Urinary bladder (tissue), 4 donors: ENCODE results near the gene MPC1L. TPM values are rescaled to one million over a fixed set of nuclear protein-coding genes. Genes with fewer than 3 reads are reported as not detected.

Experiments
- DNase-seq: peaks from one replicate; pipeline ENCODE4 v3.0.0-alpha.2; 2015; ENCODE audit errors: extremely low spot score
- H3K27ac ChIP-seq: one replicate; pipeline ENCODE4 v1.5.1; 2013; ENCODE audit warnings: low read depth, mild to moderate bottlenecking, moderate library complexity
- H3K36me3 ChIP-seq: one replicate; pipeline ENCODE4 v1.6.1; 2013; ENCODE audit warnings: mild to moderate bottlenecking, moderate library complexity; ENCODE audit not compliant: insufficient read depth
- H3K4me1 ChIP-seq: one replicate; pipeline ENCODE4 v1.6.1; 2013; ENCODE audit warnings: mild to moderate bottlenecking, moderate library complexity; ENCODE audit not compliant: insufficient read depth
- H3K4me3 ChIP-seq: one replicate; pipeline ENCODE4 v1.5.1; 2013; ENCODE audit warnings: low read depth, low read length
- WGBS: extraction: QIAGEN DNeasy Blood & Tissue Kit; methylation state at CpG from one replicate; pipeline ENCODE4 v1.1.7; 2013; 5-methylcytosine and 5-hydroxymethylcytosine counted together
- polyA plus RNA-seq: library from polyadenylated mRNA; stranded (reverse); fragments of 200-250 nt; gene quantifications from one replicate; pipeline ENCODE4 v1.2.3, GENCODE V29; 2013
- total RNA-seq: library from RNA; depleted of rRNA; stranded (reverse); fragments of >200 nt; gene quantifications from one replicate; pipeline ENCODE4 v1.2.3, GENCODE V29; 2014
- donor health status: healthy with polysubstance abuse.
- donor health status: healthy.

MPC1L gene
- total and polyA plus RNA-seq, 2 donors = not detected

GRCh38 chrX:40603446-40603845, 19.8 kb upstream of the MPC1L start:
- H3K27ac ChIP-seq = no peak overlapping the region
- no peak overlapping the region for H3K4me3 ChIP-seq
- WGBS = 95% methylated on average over 6 of the region's 6 CpGs
- no peaks in the 10 kb centered on the region for H3K36me3 ChIP-seq
- no peaks in the 10 kb centered on the region for H3K4me1 ChIP-seq
- DNase-seq = no peak

DNA sequence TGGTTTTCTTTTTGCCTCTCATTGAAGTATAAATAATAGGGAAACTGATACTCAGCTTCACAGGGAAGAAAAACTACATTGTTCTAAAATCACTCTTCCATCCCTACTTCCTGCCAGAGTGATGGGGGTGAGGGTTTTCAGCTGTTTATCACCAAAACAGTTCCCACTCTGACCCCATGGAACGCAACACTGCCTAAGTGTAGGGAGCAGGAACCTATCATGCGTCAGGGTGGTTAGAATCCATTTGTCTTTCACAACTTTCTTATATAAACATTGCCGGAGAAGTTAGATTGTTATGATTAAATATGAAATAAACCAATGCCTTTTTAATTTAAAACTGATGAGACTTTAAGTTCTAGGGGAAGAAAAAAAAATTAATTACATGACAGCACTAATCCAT, 15.8 kb upstream of the MPC1L start:
- DNase-seq = no peak
- H3K4me1 ChIP-seq = no peaks in the 10 kb centered on the region
- 57% methylated on average over 3 of the region's 3 CpGs for WGBS
- H3K4me3 ChIP-seq = no peak overlapping the region
- H3K27ac ChIP-seq = no peak overlapping the region
- H3K36me3 ChIP-seq = no peaks in the 10 kb centered on the region

DNA sequence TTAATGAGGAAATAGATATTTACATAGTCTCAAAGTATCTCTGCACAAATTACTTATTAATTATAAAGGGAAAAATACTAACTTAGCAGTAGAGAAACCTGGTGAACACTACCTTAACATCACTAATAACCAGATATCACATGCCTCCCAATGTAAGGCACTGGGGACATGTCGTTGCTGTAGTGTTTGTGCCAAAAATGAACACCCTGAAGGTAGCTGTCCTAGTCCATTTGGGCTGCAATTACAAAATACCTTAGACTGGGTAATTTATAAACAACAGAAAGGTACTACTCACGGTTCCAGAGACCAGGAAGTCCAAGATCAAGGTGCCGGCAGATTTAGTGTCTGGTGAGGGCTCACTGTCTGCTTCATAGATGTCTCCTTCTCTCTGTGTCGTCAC, 10.7 kb upstream of the MPC1L start:
- Histone ChIP-seq H3K4me1 (no peaks in the 10 kb centered on the region), H3K27ac (no peak overlapping the region), H3K4me3 (no peak overlapping the region), H3K36me3 (no peaks in the 10 kb centered on the region)
- 59% methylated on average over 4 of the region's 4 CpGs for WGBS
- DNase-seq = no peak

DNA sequence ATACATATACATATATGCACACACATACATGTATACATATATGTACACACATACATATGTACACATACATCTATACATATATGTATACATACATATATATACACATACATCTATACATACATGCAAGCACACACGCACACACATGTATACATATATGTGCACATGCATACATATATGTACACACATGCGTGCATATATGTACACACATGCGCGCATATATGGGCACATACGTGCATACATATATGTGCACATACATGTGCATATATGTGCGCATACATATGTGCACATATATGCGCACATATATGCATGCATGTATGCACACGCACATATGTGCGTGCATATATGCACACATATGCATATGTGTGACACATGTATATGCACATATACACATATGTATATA, 7.3 kb upstream of the MPC1L start:
- no peak for DNase-seq
- H3K36me3 ChIP-seq = no peaks in the 10 kb centered on the region
- no peak overlapping the region for H3K4me3 ChIP-seq
- WGBS = 80% methylated on average over 9 of the region's 9 CpGs
- H3K4me1 ChIP-seq = no peaks in the 10 kb centered on the region
- H3K27ac ChIP-seq = no peak overlapping the region

DNA sequence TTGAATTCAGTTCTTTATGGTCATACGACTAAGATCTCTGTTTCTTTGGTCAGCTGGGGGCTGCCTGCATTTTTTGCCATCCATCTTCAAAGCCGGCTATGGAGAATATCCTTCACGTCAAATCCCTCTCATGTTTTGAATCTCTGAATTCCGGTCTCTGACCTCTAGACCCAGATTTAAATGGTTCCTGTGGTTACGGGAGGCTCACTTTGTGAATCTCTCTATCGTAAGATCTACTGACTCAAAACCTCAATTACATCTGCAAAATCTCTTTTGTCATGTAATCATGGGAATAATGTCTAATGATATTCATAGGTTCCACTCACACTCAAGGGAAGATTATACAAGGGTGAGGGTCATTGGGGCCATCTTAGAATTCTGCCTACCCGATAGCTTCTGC, 5.7 kb upstream of the MPC1L start:
- no peaks in the 10 kb centered on the region for H3K36me3 ChIP-seq
- no peak for DNase-seq
- H3K4me3 ChIP-seq = no peak overlapping the region
- H3K27ac ChIP-seq = no peak overlapping the region
- no peaks in the 10 kb centered on the region for H3K4me1 ChIP-seq
- 68% methylated on average over 7 of the region's 7 CpGs for WGBS

DNA sequence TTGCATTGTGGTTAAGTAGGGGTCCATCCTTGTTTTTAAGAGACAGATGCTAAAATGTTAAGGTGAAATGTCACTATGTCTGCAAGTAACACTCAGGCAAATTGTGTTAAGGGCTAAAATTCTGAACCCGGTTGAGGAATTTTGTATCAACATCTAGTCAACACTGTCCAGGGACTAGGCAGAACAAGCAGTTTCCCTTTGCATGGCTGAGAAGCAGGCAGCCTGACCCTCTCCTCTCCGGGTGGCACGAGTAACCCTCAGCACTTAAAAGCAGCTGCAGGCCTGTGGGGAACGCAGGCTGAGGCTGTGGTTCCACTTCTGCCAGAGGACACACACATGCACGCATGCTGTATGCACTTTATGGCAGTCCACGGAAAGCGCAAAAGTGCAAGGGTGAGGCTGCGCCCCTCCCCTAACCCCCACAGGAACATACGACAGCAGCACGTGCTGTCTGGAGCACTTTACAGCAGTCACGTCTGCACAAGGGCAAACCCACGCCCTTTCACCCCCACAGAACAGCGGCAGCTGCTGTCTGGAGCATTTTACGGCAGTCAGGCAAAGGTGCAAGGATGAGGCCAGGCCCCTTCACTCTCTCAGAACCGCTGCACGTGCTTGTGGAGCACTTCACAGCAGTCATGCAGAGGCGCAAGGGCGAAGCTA, 619 bp upstream of the MPC1L start:
- no peak overlapping the region for H3K4me3 ChIP-seq
- no peak for DNase-seq
- no peak overlapping the region for H3K27ac ChIP-seq
- 69% methylated on average over 18 of the region's 18 CpGs for WGBS
- no peaks in the 10 kb centered on the region for H3K36me3 ChIP-seq
- no peaks in the 10 kb centered on the region for H3K4me1 ChIP-seq

GRCh38 chrX:40623665-40624064, 437 bp downstream of the MPC1L start:
- H3K27ac ChIP-seq = no peak overlapping the region
- WGBS = 93% methylated on average over 32 of the region's 32 CpGs
- no peak for DNase-seq
- no peak overlapping the region for H3K4me3 ChIP-seq
- no peaks in the 10 kb centered on the region for H3K4me1 ChIP-seq
- peaks cover under 1% of the 10 kb centered on the region for H3K36me3 ChIP-seq

DNA sequence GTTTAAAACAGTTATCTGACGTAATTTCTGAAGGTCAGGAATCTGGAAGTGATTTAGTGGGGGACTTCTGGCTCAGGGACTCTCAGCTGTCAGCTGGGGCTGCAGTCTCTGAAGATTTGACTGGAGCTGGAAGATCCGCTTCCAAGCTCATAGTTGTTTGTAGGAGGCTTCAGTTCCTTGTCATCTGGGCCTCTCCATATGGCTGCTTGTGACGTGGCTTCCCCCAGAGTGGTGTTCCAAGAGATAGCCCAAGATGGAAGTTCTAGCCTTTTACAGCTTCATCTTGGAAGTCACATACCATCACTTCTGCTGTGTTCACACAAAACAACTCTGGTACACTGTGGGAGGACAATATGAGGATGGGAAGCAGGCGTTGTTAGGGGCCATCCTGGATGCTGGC, 2.1 kb downstream of the MPC1L start:
- WGBS = 65% methylated on average over 4 of the region's 4 CpGs
- Histone ChIP-seq H3K4me1 (no peaks in the 10 kb centered on the region), H3K4me3 (no peak overlapping the region), H3K27ac (no peak overlapping the region), H3K36me3 (peaks cover 2% of the 10 kb centered on the region)
- DNase-seq = no peak

DNA sequence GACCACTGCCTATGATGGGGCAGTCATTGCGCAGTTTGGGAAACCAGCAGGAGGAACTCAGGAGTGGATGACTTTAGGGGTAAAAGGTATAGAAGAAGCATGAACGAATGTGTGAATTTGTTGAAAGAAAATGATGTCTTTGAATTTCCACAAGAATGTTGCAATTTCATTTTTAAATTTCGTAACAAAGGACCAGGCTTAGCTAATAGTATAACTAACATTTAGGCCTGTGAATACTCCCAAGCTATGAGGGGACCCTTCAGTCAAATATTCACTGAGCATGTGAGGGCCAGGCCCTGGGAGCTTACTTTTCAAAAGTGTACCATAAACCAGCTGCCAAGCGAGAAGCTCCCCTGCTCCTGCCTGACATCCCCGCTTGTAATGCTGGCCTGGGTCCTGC, 5.3 kb downstream of the MPC1L start:
- H3K4me3 ChIP-seq = no peak overlapping the region
- peaks cover 5% of the 10 kb centered on the region for H3K36me3 ChIP-seq
- WGBS = 92% methylated on average over 5 of the region's 5 CpGs
- no peak for DNase-seq
- no peak overlapping the region for H3K27ac ChIP-seq
- no peaks in the 10 kb centered on the region for H3K4me1 ChIP-seq

- WGBS = 80% methylated on average over 4 of the region's 4 CpGs
- Histone ChIP-seq H3K4me3 (no peak overlapping the region), H3K27ac (no peak overlapping the region), H3K36me3 (peaks cover 5% of the 10 kb centered on the region), H3K4me1 (no peaks in the 10 kb centered on the region)
- no peak for DNase-seq
These were observed 9.0 kb downstream of the MPC1L start for GRCh38 chrX:40632199-40632598.

- 94% methylated on average over 3 of the region's 3 CpGs for WGBS
- H3K4me1 ChIP-seq = no peaks in the 10 kb centered on the region
- no peak overlapping the region for H3K4me3 ChIP-seq
- H3K36me3 ChIP-seq = peaks cover 1% of the 10 kb centered on the region
- DNase-seq = no peak
- H3K27ac ChIP-seq = no peak overlapping the region
These were observed 14.5 kb downstream of the MPC1L start for GRCh38 chrX:40637687-40638086.

- 57% methylated on average over 5 of the region's 5 CpGs for WGBS
- H3K4me1 ChIP-seq = no peaks in the 10 kb centered on the region
- no peak for DNase-seq
- H3K27ac ChIP-seq = no peak overlapping the region
- H3K36me3 ChIP-seq = no peaks in the 10 kb centered on the region
- no peak overlapping the region for H3K4me3 ChIP-seq
These were observed 20.9 kb downstream of the MPC1L start for GRCh38 chrX:40644176-40644575.

- Histone ChIP-seq H3K27ac (peak overlapping the region; percentile 54), H3K36me3 (no peaks in the 10 kb centered on the region), H3K4me1 (no peaks in the 10 kb centered on the region), H3K4me3 (peak overlapping the region; percentile 31)
- DNase-seq = no peak
- 9% methylated on average over 4 of the region's 4 CpGs for WGBS
These were observed 21.7 kb downstream of the MPC1L start for GRCh38 chrX:40644821-40645358.

DNA sequence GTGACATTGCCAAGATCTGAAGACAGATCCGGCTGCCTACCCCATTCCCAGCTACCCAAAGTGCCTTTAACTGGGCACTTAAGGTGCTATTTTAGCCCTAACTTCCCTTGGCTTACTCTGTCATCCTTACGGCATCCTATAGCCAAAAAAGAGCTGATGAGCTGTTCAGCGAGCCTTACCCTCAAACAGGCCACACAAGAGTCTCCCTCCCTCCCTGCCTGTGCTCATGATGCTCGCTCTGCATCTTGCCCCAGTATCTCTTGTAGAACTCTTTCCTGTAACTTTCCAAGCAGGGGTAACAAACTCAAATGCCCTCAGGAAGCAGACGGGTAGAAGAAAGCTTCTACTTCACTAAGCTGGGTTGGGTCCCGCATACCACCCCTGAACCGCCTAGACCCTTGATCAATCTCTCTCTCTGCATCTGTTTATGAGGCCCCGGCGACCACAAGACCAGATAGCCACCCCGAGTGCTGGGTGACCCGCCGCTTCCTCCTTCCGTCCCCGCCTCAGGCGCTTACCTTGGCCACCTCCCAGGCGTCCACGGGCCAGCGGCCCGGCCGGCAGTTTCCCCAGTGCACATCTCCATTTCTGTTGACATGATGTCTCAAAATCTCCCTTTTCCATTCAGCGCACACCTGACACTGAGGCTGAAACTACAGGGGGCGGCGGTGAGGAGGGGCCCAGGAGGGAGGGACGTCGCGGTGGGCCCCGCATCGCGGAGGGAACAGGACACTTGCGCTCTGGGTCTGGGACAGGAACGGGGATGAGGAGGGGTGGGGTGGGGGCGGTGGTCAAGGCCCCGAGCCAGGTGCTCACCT, 23.5 kb downstream of the MPC1L start:
- under 1% methylated on average over 33 of the region's 33 CpGs for WGBS
- no peaks in the 10 kb centered on the region for H3K36me3 ChIP-seq
- no peak for DNase-seq
- H3K27ac ChIP-seq = peak overlapping the region; percentile 88
- peak overlapping the region; percentile 95 for H3K4me3 ChIP-seq
- H3K4me1 ChIP-seq = no peaks in the 10 kb centered on the region
